HepG2 (cell line): ENCODE results near the gene SULT1E1. TPM values are rescaled to one million over a fixed set of nuclear protein-coding genes. Genes with fewer than 3 reads are reported as not detected.

Experiments used
- ATF2 ChIP-seq: sonication (generic); formaldehyde crosslinking; IDR thresholded peaks from 2 replicates; pipeline ENCODE4 v1.4.0; 2020; ENCODE audit warnings: missing genetic modification reagents
- BATF2 ChIP-seq: sonication (generic); formaldehyde crosslinking; IDR thresholded peaks from 2 replicates; pipeline ENCODE4 v1.8.0; 2022; ENCODE audit warnings: mild to moderate bottlenecking, missing genetic modification reagents, moderate library complexity
- FOXK2 ChIP-seq: fragments of 450-650 bp; IDR thresholded peaks from 2 replicates; pipeline ENCODE4 v1.6.1; 2016
- FOXO1 ChIP-seq: sonication (generic); formaldehyde crosslinking; IDR thresholded peaks from 2 replicates; pipeline ENCODE4 v1.4.0; 2020; ENCODE audit warnings: missing genetic modification reagents
- HOXA3 ChIP-seq: sonication (generic); formaldehyde crosslinking; IDR thresholded peaks from 2 replicates; pipeline ENCODE4 v1.5.0; 2020; ENCODE audit warnings: missing genetic modification reagents
- IRF9 ChIP-seq: sonication (generic); formaldehyde crosslinking; IDR thresholded peaks from 2 replicates; pipeline ENCODE4 v1.8.0; 2022; ENCODE audit warnings: missing genetic modification reagents, mild to moderate bottlenecking, borderline replicate concordance
- LBX2 ChIP-seq: sonication (generic); formaldehyde crosslinking; IDR thresholded peaks from 2 replicates; pipeline ENCODE4 v1.5.0; 2020; ENCODE audit warnings: missing genetic modification reagents, mild to moderate bottlenecking, borderline replicate concordance
- MIER3 ChIP-seq: IDR thresholded peaks from 2 replicates; pipeline ENCODE4 v1.6.1; 2016; ENCODE audit warnings: missing compliant biosample characterization, borderline replicate concordance
- MTA1 ChIP-seq: sonication (generic); formaldehyde crosslinking; IDR thresholded peaks from 2 replicates; pipeline ENCODE4 v1.4.0; 2020; ENCODE audit warnings: missing genetic modification reagents, mild to moderate bottlenecking, borderline replicate concordance
- PLSCR1 ChIP-seq: sonication (generic); formaldehyde crosslinking; IDR thresholded peaks from 2 replicates; pipeline ENCODE4 v1.5.0; 2020; ENCODE audit warnings: missing genetic modification reagents, mild to moderate bottlenecking, borderline replicate concordance
- RBM22 ChIP-seq: fragments of 200-400 bp; formaldehyde crosslinking; optimal IDR thresholded peaks from 2 replicates; pipeline ENCODE3; 2017; ENCODE audit warnings: mild to moderate bottlenecking, low read length, moderate library complexity
- RNF2 ChIP-seq: fragments of 450-650 bp; conservative IDR thresholded peaks from 2 replicates; pipeline ENCODE4 v1.6.1; 2016; ENCODE audit warnings: low read depth
- TBP ChIP-seq: sonication (generic); formaldehyde crosslinking; IDR thresholded peaks from 2 replicates; pipeline ENCODE4 v1.5.0; 2020; ENCODE audit warnings: missing genetic modification reagents
- ZBTB39 ChIP-seq: sonication (generic); formaldehyde crosslinking; IDR thresholded peaks from 2 replicates; pipeline ENCODE4 v1.5.0; 2020; ENCODE audit warnings: missing genetic modification reagents
- ZBTB44 ChIP-seq: sonication (generic); formaldehyde crosslinking; IDR thresholded peaks from 2 replicates; pipeline ENCODE4 v1.4.0; 2020; ENCODE audit warnings: missing genetic modification reagents
- ZFP36 ChIP-seq: fragments of 150-350 bp; IDR thresholded peaks from 2 replicates; pipeline ENCODE4 v1.6.1; 2018; ENCODE audit warnings: borderline replicate concordance, low read length, low read depth; ENCODE audit not compliant: partially characterized antibody
- ZFP36L1 ChIP-seq: sonication (generic); formaldehyde crosslinking; IDR thresholded peaks from 2 replicates; pipeline ENCODE4 v1.8.0; 2022; ENCODE audit warnings: mild to moderate bottlenecking, missing genetic modification reagents, moderate library complexity
- ZNF138 ChIP-seq: sonication (generic); formaldehyde crosslinking; IDR thresholded peaks from 2 replicates; pipeline ENCODE4 v1.5.0; 2020; ENCODE audit warnings: mild to moderate bottlenecking, low read depth, missing genetic modification reagents
- ZNF33B ChIP-seq: sonication (generic); formaldehyde crosslinking; IDR thresholded peaks from 2 replicates; pipeline ENCODE4 v1.5.1; 2020; ENCODE audit warnings: mild to moderate bottlenecking, missing genetic modification reagents
- ZNF354B ChIP-seq: sonication (generic); formaldehyde crosslinking; IDR thresholded peaks from 2 replicates; pipeline ENCODE4 v1.8.0; 2022; ENCODE audit warnings: mild to moderate bottlenecking, missing genetic modification reagents
- ZNF724P ChIP-seq: sonication (generic); formaldehyde crosslinking; IDR thresholded peaks from 2 replicates; pipeline ENCODE4 v1.8.0; 2022; ENCODE audit warnings: missing genetic modification reagents, borderline replicate concordance
- ZSCAN30 ChIP-seq: sonication (generic); formaldehyde crosslinking; IDR thresholded peaks from 2 replicates; pipeline ENCODE4 v1.5.0; 2020; ENCODE audit warnings: mild to moderate bottlenecking, missing genetic modification reagents
- polyA plus RNA-seq, 8 experiments: library from polyadenylated mRNA; depleted of rRNA in 3 of 8; stranded (reverse) in 7 of 8; unstranded in 1 of 8; fragments of >200 nt; fragmentation: Illumina TruSeq in 4 of 8; extraction: Trizol in 4 of 8; gene quantifications; 2 replicates each; pipeline versions ENCODE4 v1.2.1 to v1.2.3, GENCODE V29; 2011 to 2016; ENCODE audit warnings: low read depth in 4 of 8, missing spikeins in 1 of 8, mixed read lengths in 1 of 8; ENCODE audit not compliant: insufficient read depth in 1 of 8
- total RNA-seq, 5 experiments: library from RNA; depleted of rRNA; stranded (reverse); fragments of >200 nt; fragmentation: Illumina TruSeq; extraction: Trizol; gene quantifications; 2 replicates each; pipeline ENCODE4 v1.2.3, GENCODE V29; 2016; ENCODE audit warnings: low read depth in 1 of 5

Gene SULT1E1
- total and polyA plus RNA-seq, 2 of the 13 experiments (the other 11 are each of a cell fraction or from before 2014, with no cell fraction given), result 1.7 to 3.9 TPM

- TF ChIP-seq ATF2 (CRISPR knock-in tag) (peak; percentile 32; the same call in 1 of the 2 replicates), ZBTB39 (CRISPR knock-in tag) (no peak), ZBTB44 (CRISPR knock-in tag) (no peak), ZNF724P (CRISPR knock-in tag) (no peak), RNF2 (no peak), PLSCR1 (CRISPR knock-in tag) (no peak), ZFP36 (no peak), RBM22 (peak; percentile 61), ZFP36L1 (CRISPR knock-in tag) (no peak), FOXO1 (peak; percentile 43; the same call in 1 of the 2 replicates), MTA1 (CRISPR knock-in tag) (no peak), ZNF138 (CRISPR knock-in tag) (no peak), FOXK2 (no peak), TBP (CRISPR knock-in tag) (no peak), IRF9 (CRISPR knock-in tag) (no peak), ZNF33B (no peak), HOXA3 (CRISPR knock-in tag) (no peak), LBX2 (CRISPR knock-in tag) (no peak), MIER3 (CRISPR knock-in tag) (no peak), ZNF354B (no peak), BATF2 (CRISPR knock-in tag) (no peak), ZSCAN30 (CRISPR knock-in tag) (no peak)
Measured at GRCh38 chr4:69830560-69831269, 29.2 kb downstream of the SULT1E1 start (continued).
